Measurements from ENCODE around the gene INPP5F. TPM values are rescaled to one million over a fixed set of nuclear protein-coding genes. Genes with fewer than 3 reads are reported as not detected.
A peak's percentile ranks its signal among the peaks of the same experiment; 100 is the strongest.

Gene INPP5F
- total and polyA plus RNA-seq, 2 of the 13 experiments (the other 11 are each of a cell fraction or from before 2014, with no cell fraction given), result 12.5 to 15.7 TPM

GRCh38 chr10:119859420-119860258 lies 133.8 kb downstream of the INPP5F start (continued):
- TF ChIP-seq ZBTB26 (CRISPR knock-in tag; IDR thresholded peaks at IDR 0.05; ENCODE audit: borderline replicate concordance), result no peak
- no peak for TF ChIP-seq HHEX (CRISPR knock-in tag; IDR thresholded peaks at IDR 0.05)

GRCh38 chr10:119860866-119861607 lies 135.2 kb downstream of the INPP5F start:
- intact Hi-C loops (cut with micrococcal nuclease; ENCODE audit: unreplicated experiment) (no loop called here), in situ Hi-C loops (cut with HindIII; ENCODE audit: extremely low pct_ligation_motif_present, low pct_unique_long_range_greater_than_20kb) (loop anchor here (5.0 kb wide), 1 partner anchor 109 kb away; no protein-coding TSS in a partner anchor)
- CTCF ChIA-PET (ENCODE audit: low intra/inter-chr PET ratio, low total read pairs), result interaction anchor here (2.1 kb wide), 1 partner anchor 110 kb away, joined by 22 read pairs; no protein-coding TSS in a partner anchor
- DNase-seq (ENCODE audit: low spot score) (no peak), FAIRE-seq (peak; percentile 36), ATAC-seq (no peak)
- peaks cover 4 to 24% of the 10 kb centered on the region in 2 experiments; a peak in 4 of 5 replicates for H3K36me3 ChIP-seq (replicated peaks in 1 of 2; ENCODE audit: control insufficient read depth in 1 of 2, insufficient read depth in 2 of 2, low read length in 2 of 2)
- H3K9ac ChIP-seq (ENCODE audit: insufficient read depth, low read depth, low read length), result no peak overlapping the region
- no peak overlapping the region for H2AFZ ChIP-seq (ENCODE audit: low read length)
- WGBS (ENCODE audit: low lambda C conversion rate), result 90% methylated on average over 7 of the region's 7 CpGs
- H3K9me3 ChIP-seq (ENCODE audit: low read length), result no peaks in the 10 kb centered on the region
- TF ChIP-seq U2AF2 (IDR thresholded peaks at IDR 0.05; ENCODE audit: low read depth, low read length), result no peak
- H3K79me2 ChIP-seq (ENCODE audit: insufficient read depth, low read length), result peaks cover 80% of the 10 kb centered on the region
- no TSS peak for BruUV-seq (replicated peaks)
- peaks cover 40% of the 10 kb centered on the region for H3K4me1 ChIP-seq (ENCODE audit: insufficient read depth, low read length)
- H3K27ac ChIP-seq (ENCODE audit: extremely low read length, insufficient read depth, low read length), result no peak overlapping the region
- H3K4me2 ChIP-seq (ENCODE audit: low read depth, low read length), result no peak overlapping the region
- peaks cover 24% of the 10 kb centered on the region for H4K20me1 ChIP-seq (ENCODE audit: insufficient read depth, low read length)
- POLR2A ChIA-PET, result interaction anchor here (0.9 to 2.2 kb wide), 2 partner anchors 12 to 210 kb away, joined by 4 to 9 read pairs; partner anchors contain the start of genes BAG3 and MCMBP
- H3K4me3 ChIP-seq (replicated peaks in 1 of 3; ENCODE audit: insufficient read depth in 1 of 3, low read depth in 2 of 3, low read length in 3 of 3), result no peak overlapping the region
- H3K27me3 ChIP-seq (ENCODE audit: control insufficient read depth in 1 of 2, insufficient read depth in 2 of 2, low read length in 2 of 2), result no peaks in the 10 kb centered on the region
